MM.1S (cell line): ENCODE measurements around the gene DOCK4.

Experiments
- EZH2 ChIP-seq: fragments of 300-600 bp; sonication (generic); optimal IDR thresholded peaks from 2 replicates; pipeline ENCODE3; 2017; ENCODE audit warnings: low read depth, mild to moderate bottlenecking, antibody characterized with exemption, low read length, mixed read lengths
- EZH2phosphoT487 ChIP-seq: fragments of 300-600 bp; sonication (generic); IDR thresholded peaks from 2 replicates; pipeline ENCODE4 v1.6.1; 2018; ENCODE audit warnings: antibody characterized with exemption, low read length
- TF ChIP-seq, protein P1 (sequence below): fragments of 300-600 bp; sonication (generic); IDR thresholded peaks from 2 replicates; pipeline ENCODE4 v1.5.1; 2016; ENCODE audit warnings: antibody characterized with exemption, low read length, mixed read lengths

DNA sequence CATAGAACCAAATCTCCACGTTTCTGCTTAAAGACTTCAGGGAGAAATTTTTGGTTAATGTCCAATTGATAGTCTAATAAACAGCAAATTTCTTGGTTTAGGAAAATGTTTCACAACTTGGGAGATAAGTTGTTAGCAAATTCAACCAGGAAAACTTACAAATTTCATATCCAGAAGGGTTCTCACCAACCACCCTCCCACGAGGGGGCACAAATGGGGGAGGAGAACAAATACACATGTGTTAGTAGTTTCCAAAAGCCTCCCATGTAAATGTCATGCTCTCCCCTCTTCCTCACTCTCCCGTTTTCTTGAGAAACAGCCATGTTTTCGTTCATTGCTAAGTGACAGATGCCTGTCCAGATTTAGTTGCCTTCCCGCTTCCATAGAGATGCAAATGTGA, 10.5 kb downstream of the DOCK4 start:
- TF ChIP-seq, protein P1, sequence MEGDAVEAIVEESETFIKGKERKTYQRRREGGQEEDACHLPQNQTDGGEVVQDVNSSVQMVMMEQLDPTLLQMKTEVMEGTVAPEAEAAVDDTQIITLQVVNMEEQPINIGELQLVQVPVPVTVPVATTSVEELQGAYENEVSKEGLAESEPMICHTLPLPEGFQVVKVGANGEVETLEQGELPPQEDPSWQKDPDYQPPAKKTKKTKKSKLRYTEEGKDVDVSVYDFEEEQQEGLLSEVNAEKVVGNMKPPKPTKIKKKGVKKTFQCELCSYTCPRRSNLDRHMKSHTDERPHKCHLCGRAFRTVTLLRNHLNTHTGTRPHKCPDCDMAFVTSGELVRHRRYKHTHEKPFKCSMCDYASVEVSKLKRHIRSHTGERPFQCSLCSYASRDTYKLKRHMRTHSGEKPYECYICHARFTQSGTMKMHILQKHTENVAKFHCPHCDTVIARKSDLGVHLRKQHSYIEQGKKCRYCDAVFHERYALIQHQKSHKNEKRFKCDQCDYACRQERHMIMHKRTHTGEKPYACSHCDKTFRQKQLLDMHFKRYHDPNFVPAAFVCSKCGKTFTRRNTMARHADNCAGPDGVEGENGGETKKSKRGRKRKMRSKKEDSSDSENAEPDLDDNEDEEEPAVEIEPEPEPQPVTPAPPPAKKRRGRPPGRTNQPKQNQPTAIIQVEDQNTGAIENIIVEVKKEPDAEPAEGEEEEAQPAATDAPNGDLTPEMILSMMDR = no peak
- TF ChIP-seq EZH2 (no peak), EZH2phosphoT487 (no peak)
